Measurements from ENCODE around the gene EMP1.

Gene EMP1

GRCh38 chr12:13152756-13153155 lies 43.8 kb upstream of the EMP1 start:
- H3K36me3 ChIP-seq (ENCODE audit: control insufficient read depth, insufficient read depth, low read length): no peaks in the 10 kb centered on the region
- H3K27me3 ChIP-seq (replicated peaks; ENCODE audit: control insufficient read depth, insufficient read depth, low read length): peaks cover 3% of the 10 kb centered on the region; the same call in 1 of the 2 replicates
- TF ChIP-seq CTCF (IDR thresholded peaks at IDR 0.05; ENCODE audit: insufficient read depth, low read length, poor library complexity, severe bottlenecking): no peak
- no peak for DNase-seq (ENCODE audit: extremely low read depth, insufficient read length)
- no peak overlapping the region for H3K4me3 ChIP-seq (replicated peaks; ENCODE audit: low read depth, low read length)

- H3K36me3 ChIP-seq (ENCODE audit: control insufficient read depth, insufficient read depth, low read length): no peaks in the 10 kb centered on the region
- TF ChIP-seq CTCF (IDR thresholded peaks at IDR 0.05; ENCODE audit: insufficient read depth, low read length, poor library complexity, severe bottlenecking): no peak
- DNase-seq (ENCODE audit: extremely low read depth, insufficient read length): no peak
- H3K27me3 ChIP-seq (replicated peaks; ENCODE audit: control insufficient read depth, insufficient read depth, low read length): peaks cover 3% of the 10 kb centered on the region; the same call in 1 of the 2 replicates
- no peak overlapping the region for H3K4me3 ChIP-seq (replicated peaks; ENCODE audit: low read depth, low read length)
Observed at GRCh38 chr12:13153180-13153579, 43.3 kb upstream of the EMP1 start.

GRCh38 chr12:13154027-13154538 lies 42.4 kb upstream of the EMP1 start:
- no peak overlapping the region for H3K4me3 ChIP-seq (replicated peaks; ENCODE audit: low read depth, low read length)

GRCh38 chr12:13154831-13155230 lies 41.7 kb upstream of the EMP1 start:
- peaks cover 3% of the 10 kb centered on the region; the same call in 1 of the 2 replicates for H3K27me3 ChIP-seq (replicated peaks; ENCODE audit: control insufficient read depth, insufficient read depth, low read length)
- no peak for TF ChIP-seq CTCF (IDR thresholded peaks at IDR 0.05; ENCODE audit: insufficient read depth, low read length, poor library complexity, severe bottlenecking)
- H3K4me3 ChIP-seq (replicated peaks; ENCODE audit: low read depth, low read length): no peak overlapping the region
- H3K36me3 ChIP-seq (ENCODE audit: control insufficient read depth, insufficient read depth, low read length): no peaks in the 10 kb centered on the region
- DNase-seq (ENCODE audit: extremely low read depth, insufficient read length): no peak

More at GRCh38 chr12:13154027-13154538, 42.4 kb upstream of the EMP1 start:
- no peak for DNase-seq (ENCODE audit: extremely low read depth, insufficient read length)
- no peak for TF ChIP-seq CTCF (IDR thresholded peaks at IDR 0.05; ENCODE audit: insufficient read depth, low read length, poor library complexity, severe bottlenecking)
- H3K27me3 ChIP-seq (replicated peaks; ENCODE audit: control insufficient read depth, insufficient read depth, low read length): peaks cover 3% of the 10 kb centered on the region; the same call in 1 of the 2 replicates
- no peaks in the 10 kb centered on the region for H3K36me3 ChIP-seq (ENCODE audit: control insufficient read depth, insufficient read depth, low read length)

- H3K27me3 ChIP-seq (replicated peaks; ENCODE audit: control insufficient read depth, insufficient read depth, low read length): peaks cover 3% of the 10 kb centered on the region; the same call in 1 of the 2 replicates
- H3K36me3 ChIP-seq (ENCODE audit: control insufficient read depth, insufficient read depth, low read length): no peaks in the 10 kb centered on the region
- TF ChIP-seq CTCF (IDR thresholded peaks at IDR 0.05; ENCODE audit: insufficient read depth, low read length, poor library complexity, severe bottlenecking): no peak
- DNase-seq (ENCODE audit: extremely low read depth, insufficient read length): no peak
- H3K4me3 ChIP-seq (replicated peaks; ENCODE audit: low read depth, low read length): no peak overlapping the region
Observed at GRCh38 chr12:13156277-13156676, 40.2 kb upstream of the EMP1 start.

GRCh38 chr12:13161172-13161571 lies 35.4 kb upstream of the EMP1 start:
- peaks cover 3% of the 10 kb centered on the region for H3K27me3 ChIP-seq (replicated peaks; ENCODE audit: control insufficient read depth, insufficient read depth, low read length)
- H3K4me3 ChIP-seq (replicated peaks; ENCODE audit: low read depth, low read length): no peak overlapping the region
- H3K36me3 ChIP-seq (ENCODE audit: control insufficient read depth, insufficient read depth, low read length): no peaks in the 10 kb centered on the region
- TF ChIP-seq CTCF (IDR thresholded peaks at IDR 0.05; ENCODE audit: insufficient read depth, low read length, poor library complexity, severe bottlenecking): peak; percentile 36
- DNase-seq (ENCODE audit: extremely low read depth, insufficient read length): no peak
